H1 (cell line): ENCODE data around the gene PURA.

ENCODE experiments used
- EP300 ChIP-seq, 2 experiments: IDR thresholded peaks; 1 replicate in 1 of 2; 2 replicates in 1 of 2; pipeline ENCODE4 v1.6.1; 2011 to 2012; ENCODE audit warnings: low read depth in 2 of 2, low read length in 2 of 2, mild to moderate bottlenecking in 2 of 2, borderline replicate concordance in 1 of 2, inconsistent platforms in 1 of 2, moderate library complexity in 1 of 2
- EZH2 ChIP-seq: fragments of 200-600 bp; sonication (generic); IDR thresholded peaks from 2 replicates; pipeline ENCODE4 v1.7.1; 2012; ENCODE audit warnings: low read depth, mild to moderate bottlenecking, moderate library complexity, low read length, inconsistent platforms; ENCODE audit not compliant: severe bottlenecking
- RFX5 ChIP-seq: IDR thresholded peaks from 2 replicates; pipeline ENCODE4 v1.6.1; 2011; ENCODE audit warnings: low read depth, low read length, improper control_type of control experiment, borderline replicate concordance

DNA sequence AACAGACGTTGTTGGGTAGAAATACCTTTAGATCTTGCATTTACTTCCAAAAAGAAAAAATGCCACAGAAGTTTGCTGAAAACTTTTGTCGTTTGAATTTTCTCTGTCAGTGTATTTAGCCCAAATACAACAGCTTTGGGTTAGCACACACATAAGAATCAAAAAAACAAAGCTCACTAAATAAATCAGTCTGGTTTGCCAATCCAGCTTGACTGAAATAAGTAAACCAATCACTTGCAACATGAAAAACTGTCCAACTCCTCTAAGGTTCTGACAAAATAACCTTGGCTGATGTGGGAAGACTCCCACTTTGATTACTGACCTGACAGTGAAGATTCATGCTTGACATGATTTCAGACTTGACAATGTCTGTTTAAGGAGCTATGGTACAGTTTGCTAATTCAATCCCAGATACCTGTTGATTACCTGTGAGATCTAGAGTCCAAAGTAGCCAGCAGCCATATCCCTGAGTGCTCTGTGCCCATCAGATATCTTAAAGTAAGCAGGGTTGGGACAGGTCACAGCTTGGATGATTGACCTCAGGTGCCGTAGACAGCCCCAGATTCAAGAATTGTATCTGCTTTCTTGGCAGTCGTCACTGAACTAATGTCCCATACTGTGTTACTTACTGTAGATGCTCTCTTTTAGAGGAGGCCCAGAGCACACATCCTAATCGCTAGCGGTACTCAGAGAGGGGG lies 12.6 kb downstream of the PURA start:
- no peak for TF ChIP-seq EZH2
- TF ChIP-seq EP300 (IDR thresholded peaks at IDR 0.05; ENCODE audit: borderline replicate concordance in 1 of 2, low read depth in 2 of 2, low read length in 2 of 2) = no peak
- TF ChIP-seq RFX5 = no peak
